ENCODE measurements around the gene AMPD3. TPM values are rescaled to one million over a fixed set of nuclear protein-coding genes. Genes with fewer than 3 reads are reported as not detected.

Gene AMPD3
- total RNA-seq, 1 experiment from 2014 or later = 5.4 TPM

GRCh38 chr11:10414659-10415058, 40.4 kb upstream of the AMPD3 start:
- no peak overlapping the region for H3K4me3 Mint-ChIP-seq (ENCODE audit: unreplicated experiment)
- POLR2A ChIA-PET = interaction anchor here (1.3 to 4.7 kb wide), 5 partner anchors 46 to 126 kb away, joined by 3 to 25 read pairs (median 4); partner anchors contain the start of gene RNF141
- H3K27ac Mint-ChIP-seq (ENCODE audit: low read depth, unreplicated experiment) = peak overlapping the region; percentile 40
- no peak for TF ChIP-seq CTCF (IDR thresholded peaks at IDR 0.05; ENCODE audit: unreplicated experiment)
- intact Hi-C loops (cut with micrococcal nuclease) = no loop called here
- no peaks in the 10 kb centered on the region for H3K9me3 Mint-ChIP-seq (ENCODE audit: unreplicated experiment)
- DNase-seq (ENCODE audit: unreplicated experiment) = no peak
- CTCF ChIA-PET = interaction anchor here (0.6 to 3.0 kb wide), 10 partner anchors 9 to 397 kb away, joined by 3 to 15 read pairs (median 4); partner anchors contain the start of gene RNF141
- H3K36me3 Mint-ChIP-seq (ENCODE audit: insufficient read depth, unreplicated experiment) = no peaks in the 10 kb centered on the region
- H3K27me3 Mint-ChIP-seq (ENCODE audit: insufficient read depth, unreplicated experiment) = no peaks in the 10 kb centered on the region
- BruUV-seq (replicated peaks) = no TSS peak
- peaks cover 5% of the 10 kb centered on the region for H3K4me1 Mint-ChIP-seq (ENCODE audit: insufficient read depth, unreplicated experiment)

- H3K36me3 Mint-ChIP-seq (ENCODE audit: insufficient read depth, unreplicated experiment) = no peaks in the 10 kb centered on the region
- DNase-seq (ENCODE audit: unreplicated experiment) = no peak
- no TSS peak for BruUV-seq (replicated peaks)
- no peaks in the 10 kb centered on the region for H3K9me3 Mint-ChIP-seq (ENCODE audit: unreplicated experiment)
- H3K27ac Mint-ChIP-seq (ENCODE audit: low read depth, unreplicated experiment) = no peak overlapping the region
- no peak overlapping the region for H3K4me3 Mint-ChIP-seq (ENCODE audit: unreplicated experiment)
- ChIA-PET CTCF (interaction anchor here (0.5 to 1.6 kb wide), 6 partner anchors 9 to 319 kb away, joined by 3 to 8 read pairs (median 3); partner anchors contain the start of gene AMPD3), POLR2A (interaction anchor here (0.6 to 4.7 kb wide), 8 partner anchors 12 to 315 kb away, joined by 3 to 25 read pairs (median 3); partner anchors contain the start of gene RNF141)
- no peak for TF ChIP-seq CTCF (IDR thresholded peaks at IDR 0.05; ENCODE audit: unreplicated experiment)
- H3K4me1 Mint-ChIP-seq (ENCODE audit: insufficient read depth, unreplicated experiment) = peaks cover 5% of the 10 kb centered on the region
- intact Hi-C loops (cut with micrococcal nuclease) = no loop called here
- H3K27me3 Mint-ChIP-seq (ENCODE audit: insufficient read depth, unreplicated experiment) = no peaks in the 10 kb centered on the region
Observed at GRCh38 chr11:10415817-10416392, 39.2 kb upstream of the AMPD3 start.

GRCh38 chr11:10418259-10418949, 36.7 kb upstream of the AMPD3 start:
- POLR2A ChIA-PET = interaction anchor here (0.5 to 1.6 kb wide), 9 partner anchors 8 to 1482 kb away, joined by 3 to 7 read pairs (median 4); partner anchors contain the start of genes AMPD3 and RNF141
- Mint-ChIP-seq H3K36me3 (ENCODE audit: insufficient read depth, unreplicated experiment) (no peaks in the 10 kb centered on the region), H3K4me1 (ENCODE audit: insufficient read depth, unreplicated experiment) (peaks cover 5% of the 10 kb centered on the region), H3K27me3 (ENCODE audit: insufficient read depth, unreplicated experiment) (no peaks in the 10 kb centered on the region), H3K27ac (ENCODE audit: low read depth, unreplicated experiment) (no peak overlapping the region), H3K4me3 (ENCODE audit: unreplicated experiment) (no peak overlapping the region), H3K9me3 (ENCODE audit: unreplicated experiment) (peaks cover 9% of the 10 kb centered on the region)
- intact Hi-C loops (cut with micrococcal nuclease) = no loop called here
- CTCF ChIA-PET = interaction anchor here (0.6 to 1.2 kb wide), 6 partner anchors 25 to 101 kb away, joined by 3 to 4 read pairs (median 3); no protein-coding TSS in a partner anchor
- DNase-seq (ENCODE audit: unreplicated experiment) = no peak
- no peak for TF ChIP-seq CTCF (IDR thresholded peaks at IDR 0.05; ENCODE audit: unreplicated experiment)
- no TSS peak for BruUV-seq (replicated peaks)

- Mint-ChIP-seq H3K27me3 (ENCODE audit: insufficient read depth, unreplicated experiment) (no peaks in the 10 kb centered on the region), H3K9me3 (ENCODE audit: unreplicated experiment) (peaks cover 9% of the 10 kb centered on the region), H3K27ac (ENCODE audit: low read depth, unreplicated experiment) (no peak overlapping the region), H3K4me1 (ENCODE audit: insufficient read depth, unreplicated experiment) (peaks cover 5% of the 10 kb centered on the region), H3K4me3 (ENCODE audit: unreplicated experiment) (no peak overlapping the region), H3K36me3 (ENCODE audit: insufficient read depth, unreplicated experiment) (no peaks in the 10 kb centered on the region)
- no peak for TF ChIP-seq CTCF (IDR thresholded peaks at IDR 0.05; ENCODE audit: unreplicated experiment)
- ChIA-PET CTCF (interaction anchor here (1.0 to 1.2 kb wide), 4 partner anchors 24 to 101 kb away, joined by 3 read pairs; no protein-coding TSS in a partner anchor), POLR2A (interaction anchor here (0.5 to 1.6 kb wide), 9 partner anchors 8 to 1481 kb away, joined by 3 to 7 read pairs (median 4); partner anchors contain the start of genes AMPD3 and RNF141)
- intact Hi-C loops (cut with micrococcal nuclease) = no loop called here
- BruUV-seq (replicated peaks) = no TSS peak
- no peak for DNase-seq (ENCODE audit: unreplicated experiment)
Observed at GRCh38 chr11:10418950-10419310, 36.1 kb upstream of the AMPD3 start.
